Adrenal gland (tissue), 5 donors: ENCODE results near the gene KIDINS220.

Source experiments
- CTCF ChIP-seq, 6 experiments: fragments of 450-650 bp in 4 of 6; fragments of 200-600 bp in 2 of 6; sonication (generic) in 1 of 6; IDR thresholded peaks; 1 replicate in 5 of 6; 2 replicates in 1 of 6; pipeline versions ENCODE4 v1.5.1 to v1.8.0; 2016 to 2021; ENCODE audit warnings: antibody characterized with exemption in 6 of 6, mild to moderate bottlenecking in 2 of 6, moderate library complexity in 1 of 6
- POLR2A ChIP-seq, 2 donors: fragments of 450-650 bp; IDR thresholded peaks; one replicate each; pipeline ENCODE4 v1.6.1; 2017; ENCODE audit warnings: antibody characterized with exemption in 2 of 2, mild to moderate bottlenecking in 2 of 2, moderate library complexity in 1 of 2
- donor health status: DM: no; HTN: no; CAD: no.

- TF ChIP-seq CTCF (IDR thresholded peaks at IDR 0.05): no peak
- no peak for TF ChIP-seq POLR2A (IDR thresholded peaks at IDR 0.05)
Observed at GRCh38 chr2:8756230-8756629, 81.2 kb downstream of the KIDINS220 start.
